RWPE2 (cell line): ENCODE results near the gene COL4A2.
"Not testable (repeated sequence)": the region's sequence is repeated elsewhere in the genome, so short reads cannot be mapped to it uniquely, and the experiment has no call there.

Source experiments
- ATAC-seq: fragments of 200-7000 bp; cut with Tn5 transposase; 3 replicates; pipeline ENCODE4 v1.9.1; 2021; ENCODE audit warnings: low read depth
- DNase-seq: peaks from one replicate; pipeline ENCODE4 v3.0.0-alpha.2; 2020; ENCODE audit warnings: low spot score
- H3K27ac ChIP-seq: fragments of 450-650 bp; 2 replicates; pipeline ENCODE4 v1.5.1; 2017; ENCODE audit warnings: mild to moderate bottlenecking; ENCODE audit not compliant: poor library complexity, severe bottlenecking
- H3K27me3 ChIP-seq: fragments of 250-450 bp; sonication (Bioruptor Pico); 2 replicates; pipeline ENCODE4 v1.5.1; 2021; ENCODE audit warnings: mild to moderate bottlenecking, moderate library complexity; ENCODE audit not compliant: insufficient read depth, poor library complexity, severe bottlenecking
- H3K36me3 ChIP-seq: fragments of 250-450 bp; sonication (Bioruptor Pico); 2 replicates; pipeline ENCODE4 v1.5.1; 2020; ENCODE audit warnings: low read depth, mild to moderate bottlenecking, moderate library complexity
- H3K4me1 ChIP-seq: fragments of 250-450 bp; sonication (Bioruptor Pico); 2 replicates; pipeline ENCODE4 v1.5.1; 2021; ENCODE audit warnings: mild to moderate bottlenecking, moderate library complexity; ENCODE audit not compliant: insufficient read depth, poor library complexity, severe bottlenecking
- H3K4me3 ChIP-seq: fragments of 250-450 bp; sonication (Bioruptor Pico); 2 replicates; pipeline ENCODE4 v1.5.1; 2021; ENCODE audit warnings: mild to moderate bottlenecking, moderate library complexity; ENCODE audit not compliant: severe bottlenecking
- H3K9me3 ChIP-seq: fragments of 250-450 bp; sonication (Bioruptor Pico); 2 replicates; pipeline ENCODE4 v1.5.1; 2021; ENCODE audit warnings: mild to moderate bottlenecking, moderate library complexity; ENCODE audit not compliant: severe bottlenecking
- CTCF ChIP-seq: fragments of 450-650 bp; IDR thresholded peaks from one replicate; pipeline ENCODE4 v1.5.1; 2017; ENCODE audit warnings: mild to moderate bottlenecking, moderate library complexity; ENCODE audit not compliant: poor library complexity, severe bottlenecking

COL4A2 gene

GRCh38 chr13:110531100-110531499 lies 224.0 kb downstream of the COL4A2 start:
- no peaks in the 10 kb centered on the region for H3K36me3 ChIP-seq
- no peaks in the 10 kb centered on the region for H3K9me3 ChIP-seq
- no peak overlapping the region for H3K27ac ChIP-seq
- H3K4me3 ChIP-seq, result no peak overlapping the region
- no peaks in the 10 kb centered on the region for H3K27me3 ChIP-seq
- H3K4me1 ChIP-seq, result no peaks in the 10 kb centered on the region
- no peak for DNase-seq
- ATAC-seq, result no peak
- no peak for TF ChIP-seq CTCF

DNA sequence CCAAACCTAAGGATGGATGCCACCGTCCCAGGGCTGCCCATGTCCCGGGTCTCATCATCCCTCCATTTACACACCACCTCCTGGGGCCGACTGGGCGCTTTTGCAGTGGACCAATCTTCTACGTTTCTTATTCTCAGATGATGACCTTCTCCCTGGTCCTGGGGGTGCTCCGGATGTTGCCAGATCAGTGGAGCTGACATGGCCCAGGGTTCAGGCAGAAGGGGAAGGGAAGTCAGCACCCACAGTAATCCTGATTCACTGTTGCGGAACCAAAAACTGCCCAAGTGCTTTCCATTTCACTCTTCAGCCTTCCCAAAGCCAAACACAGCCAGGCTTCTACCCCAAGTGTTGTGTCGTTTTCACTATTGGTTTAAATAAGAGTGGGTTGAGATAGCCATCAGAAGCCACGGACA lies 224.6 kb downstream of the COL4A2 start:
- H3K36me3 ChIP-seq, result no peaks in the 10 kb centered on the region
- TF ChIP-seq CTCF, result no peak
- H3K4me1 ChIP-seq, result no peaks in the 10 kb centered on the region

GRCh38 chr13:110532258-110532657 lies 225.2 kb downstream of the COL4A2 start:
- not testable (repeated sequence) for ATAC-seq, H3K27ac ChIP-seq, H3K4me3 ChIP-seq, H3K36me3 ChIP-seq, DNase-seq, H3K9me3 ChIP-seq, H3K4me1 ChIP-seq, H3K27me3 ChIP-seq

More for the DNA sequence above, 224.6 kb downstream of the COL4A2 start:
- ATAC-seq (no peak), DNase-seq (no peak)
- H3K27me3 ChIP-seq, result no peaks in the 10 kb centered on the region
- no peak overlapping the region for H3K27ac ChIP-seq
- no peaks in the 10 kb centered on the region for H3K9me3 ChIP-seq
- no peak overlapping the region for H3K4me3 ChIP-seq

- DNase-seq (no peak), ATAC-seq (no peak)
- H3K27ac ChIP-seq, result no peak overlapping the region
- no peaks in the 10 kb centered on the region for H3K4me1 ChIP-seq
- no peak overlapping the region for H3K4me3 ChIP-seq
- no peaks in the 10 kb centered on the region for H3K27me3 ChIP-seq
- no peaks in the 10 kb centered on the region for H3K9me3 ChIP-seq
- TF ChIP-seq CTCF, result no peak
- no peaks in the 10 kb centered on the region for H3K36me3 ChIP-seq
Observed at GRCh38 chr13:110533771-110534670, 226.9 kb downstream of the COL4A2 start.

- Histone ChIP-seq H3K4me3 (no peak overlapping the region), H3K27ac (no peak overlapping the region), H3K27me3 (no peaks in the 10 kb centered on the region), H3K9me3 (no peaks in the 10 kb centered on the region), H3K36me3 (no peaks in the 10 kb centered on the region), H3K4me1 (no peaks in the 10 kb centered on the region)
- ATAC-seq, result no peak
- TF ChIP-seq CTCF, result no peak
- DNase-seq, result no peak
Observed at GRCh38 chr13:110535526-110535925, 228.4 kb downstream of the COL4A2 start.
